Trophoblast cell (in vitro differentiated cells and primary cell): ENCODE measurements around the gene SMG1.
"Not testable (repeated sequence)": the region's sequence is repeated elsewhere in the genome, so short reads cannot be mapped to it uniquely, and the experiment has no call there.

ENCODE experiments used
- DNase-seq, 2 donors: peaks; one replicate each; pipeline ENCODE4 v3.0.0-alpha.2; 2016
- H2AFZ ChIP-seq: 2 replicates; pipeline ENCODE4 v1.6.1; 2013; ENCODE audit warnings: low read length, moderate library complexity, mild to moderate bottlenecking; ENCODE audit not compliant: insufficient read depth, poor library complexity
- H2AK5ac ChIP-seq: 2 replicates; pipeline ENCODE4 v1.6.1; 2013; ENCODE audit warnings: mild to moderate bottlenecking, low read length
- H2BK120ac ChIP-seq: 2 replicates; pipeline ENCODE4 v1.6.1; 2013; ENCODE audit warnings: low read length, mild to moderate bottlenecking, moderate library complexity; ENCODE audit not compliant: insufficient read depth, poor library complexity
- H2BK12ac ChIP-seq: 2 replicates; pipeline ENCODE4 v1.6.1; 2013; ENCODE audit warnings: mild to moderate bottlenecking, low read length, moderate library complexity
- H2BK5ac ChIP-seq: 2 replicates; pipeline ENCODE4 v1.6.1; 2013; ENCODE audit warnings: low read length, low read depth, moderate library complexity, mild to moderate bottlenecking; ENCODE audit not compliant: poor library complexity
- H3K14ac ChIP-seq: 2 replicates; pipeline ENCODE4 v1.6.1; 2013; ENCODE audit warnings: mild to moderate bottlenecking, low read length
- H3K18ac ChIP-seq: 2 replicates; pipeline ENCODE4 v1.6.1; 2013; ENCODE audit warnings: mild to moderate bottlenecking, low read length
- H3K23ac ChIP-seq: 2 replicates; pipeline ENCODE4 v1.6.1; 2013; ENCODE audit warnings: low read length
- H3K27ac ChIP-seq: 2 replicates; pipeline ENCODE4 v1.5.1; 2013; ENCODE audit warnings: low read depth, mild to moderate bottlenecking, inconsistent platforms, low read length, moderate library complexity
- H3K27me3 ChIP-seq: 2 replicates; pipeline ENCODE4 v1.6.1; 2013; ENCODE audit warnings: inconsistent platforms, mild to moderate bottlenecking, low read length, moderate library complexity; ENCODE audit not compliant: insufficient read depth
- H3K36me3 ChIP-seq, 2 experiments: 1 replicate in 1 of 2; 2 replicates in 1 of 2; pipeline ENCODE4 v1.6.1; 2013; ENCODE audit warnings: low read length in 2 of 2, mild to moderate bottlenecking in 2 of 2, moderate library complexity in 1 of 2; ENCODE audit not compliant: insufficient read depth in 2 of 2, control insufficient read depth in 1 of 2
- H3K4ac ChIP-seq: 2 replicates; pipeline ENCODE4 v1.6.1; 2013; ENCODE audit warnings: low read depth, mild to moderate bottlenecking, low read length, moderate library complexity
- H3K4me1 ChIP-seq, 2 experiments: 1 replicate in 1 of 2; 2 replicates in 1 of 2; pipeline ENCODE4 v1.6.1; 2013; ENCODE audit warnings: low read length in 2 of 2, mild to moderate bottlenecking in 2 of 2, moderate library complexity in 1 of 2; ENCODE audit not compliant: insufficient read depth in 2 of 2, control insufficient read depth in 1 of 2
- H3K4me2 ChIP-seq: 2 replicates; pipeline ENCODE4 v1.6.1; 2013; ENCODE audit warnings: inconsistent platforms, mild to moderate bottlenecking, low read length, moderate library complexity
- H3K4me3 ChIP-seq: 2 replicates; pipeline ENCODE4 v1.5.1; 2013; ENCODE audit warnings: mild to moderate bottlenecking, low read depth, low read length, inconsistent platforms
- H3K79me1 ChIP-seq: one replicate; pipeline ENCODE4 v1.6.1; 2013; ENCODE audit warnings: low read length
- H3K79me2 ChIP-seq: 2 replicates; pipeline ENCODE4 v1.6.1; 2013; ENCODE audit warnings: low read length, mild to moderate bottlenecking; ENCODE audit not compliant: control insufficient read depth, insufficient read depth, poor library complexity
- H3K9ac ChIP-seq: 2 replicates; pipeline ENCODE4 v1.6.1; 2013; ENCODE audit warnings: mild to moderate bottlenecking, low read length
- H3K9me3 ChIP-seq: 2 replicates; pipeline ENCODE4 v1.6.1; 2013; ENCODE audit warnings: low read depth, mild to moderate bottlenecking, control low read depth, inconsistent platforms, low read length; ENCODE audit not compliant: insufficient read depth
- H4K12ac ChIP-seq: 2 replicates; pipeline ENCODE4 v1.6.1; 2013; ENCODE audit warnings: low read depth, mild to moderate bottlenecking, low read length, moderate library complexity
- H4K8ac ChIP-seq: 2 replicates; pipeline ENCODE4 v1.6.1; 2013; ENCODE audit warnings: low read depth, mild to moderate bottlenecking, low read length, moderate library complexity
- H4K91ac ChIP-seq: one replicate; pipeline ENCODE4 v1.6.1; 2013; ENCODE audit warnings: low read depth, mild to moderate bottlenecking, low read length, moderate library complexity
- WGBS: extraction: QIAGEN DNeasy Blood & Tissue Kit; methylation state at CpG from one replicate; pipeline ENCODE4 v1.1.7; 2013; ENCODE audit warnings: missing lambda C conversion rate; ENCODE audit not compliant: insufficient read length, insufficient coverage; ENCODE audit errors: extremely low coverage; 5-methylcytosine and 5-hydroxymethylcytosine counted together

The SMG1 gene

GRCh38 chr16:18933501-18933900 is 7.3 kb upstream of the SMG1 start:
- no peak overlapping the region for H2AFZ ChIP-seq
- no peak overlapping the region for H2BK12ac ChIP-seq
- DNase-seq: no peak
- no peak overlapping the region for H2AK5ac ChIP-seq
- H3K4me1 ChIP-seq: peaks cover 0 to 5% of the 10 kb centered on the region in 2 experiments
- H3K27me3 ChIP-seq: no peaks in the 10 kb centered on the region
- no peak overlapping the region for H3K18ac ChIP-seq
- WGBS: no CpG with 5 or more reads among the region's 1 CpG
- no peak overlapping the region for H3K23ac ChIP-seq
- H3K14ac ChIP-seq: no peak overlapping the region
- H3K27ac ChIP-seq: no peak overlapping the region
- no peaks in the 10 kb centered on the region for H3K36me3 ChIP-seq
- no peak overlapping the region for H3K4me3 ChIP-seq
- no peak overlapping the region for H4K91ac ChIP-seq
- H3K9ac ChIP-seq: no peak overlapping the region
- no peak overlapping the region for H3K4me2 ChIP-seq
- H3K4ac ChIP-seq: no peak overlapping the region
- H4K12ac ChIP-seq: no peak overlapping the region
- H4K8ac ChIP-seq: no peak overlapping the region
- no peaks in the 10 kb centered on the region for H3K9me3 ChIP-seq
- H3K79me2 ChIP-seq: no peaks in the 10 kb centered on the region
- H2BK5ac ChIP-seq: no peak overlapping the region
- H2BK120ac ChIP-seq: no peak overlapping the region
- H3K79me1 ChIP-seq: no peaks in the 10 kb centered on the region

DNA sequence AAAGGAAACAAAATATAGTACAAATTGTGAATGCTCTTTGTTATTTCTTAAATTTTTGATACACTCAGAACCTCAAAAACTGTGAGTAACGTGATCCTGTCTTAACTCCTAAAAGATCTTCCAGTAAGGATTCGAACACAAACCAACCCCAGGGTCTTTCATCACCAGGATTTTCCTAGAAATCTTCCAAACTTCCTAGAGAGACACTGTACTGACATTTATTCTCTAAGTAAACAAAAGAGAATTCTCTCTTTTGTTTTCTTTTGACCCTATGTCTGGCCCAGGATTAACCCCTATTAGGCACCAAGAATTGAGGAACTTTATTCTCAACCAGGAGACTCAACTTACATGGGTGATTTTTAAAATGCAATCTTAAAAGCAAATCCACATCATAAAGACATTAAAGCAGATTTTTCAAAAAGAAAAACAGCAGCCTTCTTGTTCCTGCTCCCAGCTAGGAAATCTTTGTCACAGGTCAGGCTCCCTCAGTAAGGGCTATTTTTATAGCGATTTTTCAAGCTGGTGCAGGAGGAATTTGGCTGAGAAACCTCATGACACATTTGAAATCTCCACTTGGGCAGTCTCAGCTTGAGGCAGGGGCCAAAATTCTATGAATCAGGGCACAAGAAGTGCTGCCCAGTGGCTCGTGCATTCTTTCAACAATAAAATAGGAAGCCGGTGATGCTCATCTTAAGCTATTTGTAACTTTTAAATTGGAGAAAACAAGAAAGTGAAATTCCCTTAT is 6.2 kb upstream of the SMG1 start:
- Histone ChIP-seq H3K4ac (no peak overlapping the region), H3K9me3 (no peaks in the 10 kb centered on the region), H2BK120ac (no peak overlapping the region), H3K23ac (no peak overlapping the region), H3K36me3 (no peaks in the 10 kb centered on the region), H3K27ac (no peak overlapping the region), H2BK12ac (no peak overlapping the region), H3K14ac (no peak overlapping the region), H3K79me1 (no peaks in the 10 kb centered on the region), H3K9ac (no peak overlapping the region), H3K27me3 (no peaks in the 10 kb centered on the region), H3K4me3 (no peak overlapping the region), H4K12ac (no peak overlapping the region), H3K18ac (no peak overlapping the region), H2AFZ (no peak overlapping the region), H2BK5ac (no peak overlapping the region), H4K8ac (no peak overlapping the region), H3K4me2 (no peak overlapping the region), H3K79me2 (no peaks in the 10 kb centered on the region), H2AK5ac (no peak overlapping the region), H3K4me1 (peaks cover 0 to 5% of the 10 kb centered on the region in 2 experiments), H4K91ac (no peak overlapping the region)
- WGBS: no CpG with 5 or more reads among the region's 5 CpGs
- no peak for DNase-seq

GRCh38 chr16:18931756-18932155 is 5.5 kb upstream of the SMG1 start:
- Histone ChIP-seq H3K79me1 (peaks cover 2% of the 10 kb centered on the region), H2BK12ac (no peak overlapping the region), H3K27ac (no peak overlapping the region), H3K9me3 (no peaks in the 10 kb centered on the region), H3K14ac (no peak overlapping the region), H3K27me3 (no peaks in the 10 kb centered on the region), H2AFZ (no peak overlapping the region), H3K9ac (no peak overlapping the region), H3K18ac (no peak overlapping the region), H3K4me1 (peaks cover 3 to 5% of the 10 kb centered on the region in 2 experiments), H2AK5ac (no peak overlapping the region), H2BK120ac (no peak overlapping the region), H3K36me3 (no peaks in the 10 kb centered on the region), H4K8ac (no peak overlapping the region), H3K4ac (no peak overlapping the region), H3K4me2 (no peak overlapping the region), H3K79me2 (no peaks in the 10 kb centered on the region), H3K4me3 (no peak overlapping the region), H4K91ac (no peak overlapping the region), H3K23ac (peak overlapping the region; percentile 31), H2BK5ac (no peak overlapping the region), H4K12ac (no peak overlapping the region)
- WGBS: no CpG with 5 or more reads among the region's 5 CpGs
- DNase-seq: no peak

DNA sequence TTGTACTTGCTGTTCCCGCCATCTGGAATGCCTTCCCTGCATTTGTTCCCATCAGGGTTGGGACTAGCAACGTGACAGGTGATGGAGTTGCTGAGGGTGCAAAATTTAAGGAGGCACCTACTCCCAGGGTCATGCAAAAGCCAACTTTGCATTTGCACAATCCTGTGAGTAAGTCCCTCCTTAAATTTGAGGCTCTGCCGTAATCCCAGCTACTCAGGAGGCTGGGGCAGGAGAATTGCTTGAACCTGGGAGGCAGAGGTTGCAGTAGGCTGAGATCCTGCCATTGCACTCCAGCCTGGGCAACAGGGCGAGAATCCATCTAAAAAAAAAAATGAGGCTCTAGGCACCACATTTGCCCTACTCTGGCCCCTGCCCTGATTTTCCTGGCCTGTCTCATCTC is 3.9 kb upstream of the SMG1 start:
- no CpG with 5 or more reads among the region's 4 CpGs for WGBS

More for the DNA sequence above, 3.9 kb upstream of the SMG1 start:
- not testable (repeated sequence) for H2BK120ac ChIP-seq, H2BK5ac ChIP-seq, H3K36me3 ChIP-seq, H4K12ac ChIP-seq, H3K27ac ChIP-seq, H4K8ac ChIP-seq, H4K91ac ChIP-seq, H3K79me2 ChIP-seq, H3K79me1 ChIP-seq, H3K9me3 ChIP-seq, H3K18ac ChIP-seq, H3K27me3 ChIP-seq, H3K4me3 ChIP-seq, H3K23ac ChIP-seq, H2AK5ac ChIP-seq, H2BK12ac ChIP-seq, H3K9ac ChIP-seq, H3K4me1 ChIP-seq, H3K4ac ChIP-seq, H2AFZ ChIP-seq, DNase-seq, H3K14ac ChIP-seq, H3K4me2 ChIP-seq
